CD14-positive monocyte (primary cell): ENCODE measurements around the gene RAB3C. TPM values are rescaled to one million over a fixed set of nuclear protein-coding genes. Genes with fewer than 3 reads are reported as not detected.

Experiments
- DNase-seq, 3 donors: peaks; one replicate each; pipeline ENCODE4 v3.0.0-alpha.2; 2011 to 2022
- H2AFZ ChIP-seq: 2 replicates; pipeline ENCODE4 v1.6.0; 2012; ENCODE audit warnings: mild to moderate bottlenecking, low read depth, low read length, inconsistent platforms; ENCODE audit not compliant: insufficient read depth, poor library complexity, severe bottlenecking
- H3K27ac ChIP-seq, 2 donors: 1 replicate in 1 of 2; 2 replicates in 1 of 2; pipeline ENCODE4 v1.5.1; 2012 to 2013; ENCODE audit warnings: low read length in 2 of 2, control low read depth in 1 of 2, inconsistent platforms in 1 of 2, low read depth in 1 of 2, mild to moderate bottlenecking in 1 of 2
- H3K27me3 ChIP-seq, 2 donors: one replicate each; pipeline versions ENCODE4 v1.6.0 to v1.6.1; 2011 to 2013; ENCODE audit warnings: low read length in 2 of 2; ENCODE audit not compliant: control insufficient read depth in 2 of 2, insufficient read depth in 2 of 2
- H3K36me3 ChIP-seq, 2 donors: replicated peaks in 1 of 2; 1 replicate in 1 of 2; 2 replicates in 1 of 2; pipeline versions ENCODE4 v1.5.1 to v1.6.1; 2012 to 2013; ENCODE audit warnings: low read length in 2 of 2, control low read depth in 1 of 2, inconsistent platforms in 1 of 2, mild to moderate bottlenecking in 1 of 2; ENCODE audit not compliant: insufficient read depth in 2 of 2, control insufficient read depth in 1 of 2
- H3K4me1 ChIP-seq, 2 donors: 1 replicate in 1 of 2; 2 replicates in 1 of 2; pipeline versions ENCODE4 v1.5.1 to v1.6.1; 2012 to 2013; ENCODE audit warnings: low read length in 2 of 2, control low read depth in 1 of 2, inconsistent platforms in 1 of 2, mild to moderate bottlenecking in 1 of 2, moderate library complexity in 1 of 2; ENCODE audit not compliant: insufficient read depth in 2 of 2, control insufficient read depth in 1 of 2
- H3K4me2 ChIP-seq: replicated peaks from 2 replicates; pipeline ENCODE3; 2012; ENCODE audit warnings: low read length, moderate library complexity, mild to moderate bottlenecking; ENCODE audit not compliant: poor library complexity, severe bottlenecking; ENCODE audit errors: extremely low read depth
- H3K4me3 ChIP-seq, 3 experiments: fragments of 200-600 bp in 1 of 3; sonication (generic) in 1 of 3; replicated peaks in 1 of 3; 1 replicate in 2 of 3; 2 replicates in 1 of 3; pipeline ENCODE4 v1.5.1; 2011 to 2013; ENCODE audit warnings: low read length in 3 of 3, mild to moderate bottlenecking in 3 of 3, control low read depth in 2 of 3, low read depth in 2 of 3, inconsistent platforms in 1 of 3, moderate library complexity in 1 of 3
- H3K79me2 ChIP-seq: 2 replicates; pipeline ENCODE4 v1.6.0; 2012; ENCODE audit warnings: mild to moderate bottlenecking, control low read depth, inconsistent platforms, low read length, moderate library complexity; ENCODE audit not compliant: insufficient read depth
- H3K9ac ChIP-seq: 2 replicates; pipeline ENCODE4 v1.6.0; 2017; ENCODE audit warnings: low read length, mild to moderate bottlenecking; ENCODE audit not compliant: insufficient read depth, poor library complexity, severe bottlenecking
- H3K9me3 ChIP-seq, 2 donors: replicated peaks in 1 of 2; 1 replicate in 1 of 2; 2 replicates in 1 of 2; pipeline versions ENCODE4 v1.5.1 to v1.6.1; 2012 to 2013; ENCODE audit warnings: low read length in 2 of 2, control low read depth in 1 of 2; ENCODE audit not compliant: control insufficient read depth in 1 of 2, insufficient read depth in 1 of 2
- H4K20me1 ChIP-seq: 2 replicates; pipeline ENCODE4 v1.6.0; 2012; ENCODE audit warnings: mild to moderate bottlenecking, low read length, control low read depth, moderate library complexity; ENCODE audit not compliant: insufficient read depth
- H3K27ac Mint-ChIP-seq, 7 donors: one replicate each; pipeline ENCODE4 v1.8.0; 2020; ENCODE audit warnings: mild to moderate bottlenecking in 7 of 7, mixed read lengths in 7 of 7, moderate library complexity in 6 of 7, inconsistent platforms in 2 of 7
- H3K27me3 Mint-ChIP-seq, 3 donors: one replicate each; pipeline ENCODE4 v1.8.0; 2021 to 2022; ENCODE audit warnings: low read depth in 3 of 3, mild to moderate bottlenecking in 3 of 3, mixed read lengths in 3 of 3, moderate library complexity in 3 of 3, inconsistent platforms in 1 of 3
- H3K36me3 Mint-ChIP-seq, 2 donors: one replicate each; pipeline ENCODE4 v1.8.0; 2020; ENCODE audit warnings: mixed read lengths in 2 of 2, inconsistent platforms in 1 of 2, mild to moderate bottlenecking in 1 of 2
- H3K4me1 Mint-ChIP-seq: one replicate; pipeline ENCODE4 v1.8.0; 2020; ENCODE audit warnings: mild to moderate bottlenecking, mixed read lengths
- H3K4me3 Mint-ChIP-seq, 2 donors: one replicate each; pipeline ENCODE4 v1.8.0; 2020; ENCODE audit warnings: mild to moderate bottlenecking in 2 of 2, mixed read lengths in 2 of 2, moderate library complexity in 1 of 2
- H3K9me3 Mint-ChIP-seq, 7 donors: one replicate each; pipeline ENCODE4 v1.8.0; 2020 to 2022; ENCODE audit warnings: mixed read lengths in 7 of 7, mild to moderate bottlenecking in 6 of 7, moderate library complexity in 6 of 7, inconsistent platforms in 2 of 7
- CTCF ChIP-seq: fragments of 200-600 bp; IDR thresholded peaks from one replicate; pipeline ENCODE4 v1.8.0; 2022; ENCODE audit warnings: antibody characterized with exemption, mild to moderate bottlenecking
- WGBS: methylation state at CpG from one replicate; pipeline ENCODE4 v1.1.5; 2013; ENCODE audit warnings: missing lambda C conversion rate; ENCODE audit not compliant: insufficient coverage; 5-methylcytosine and 5-hydroxymethylcytosine counted together
- intact Hi-C, 2 donors: fragments of 100-400 bp; cut with micrococcal nuclease; formaldehyde crosslinking; loops; one replicate each; pipeline versions ENCODE4 v1.15.0 to v1.15.1; 2023
- polyA plus RNA-seq, 3 donors: library from polyadenylated mRNA; depleted of rRNA in 1 of 3; unstranded in 2 of 3; stranded (reverse) in 1 of 3; fragments of 300-500 nt in 2 of 3; fragments of >200 nt in 1 of 3; fragmentation: Illumina TruSeq in 2 of 3; gene quantifications; 1 replicate in 2 of 3; 2 replicates in 1 of 3; pipeline ENCODE4 v1.2.3, GENCODE V29; 2012 to 2021

RAB3C gene
- polyA plus RNA-seq, 3 donors = under 0.01 to 0.81 TPM; not detected in 1

- H3K9me3 Mint-ChIP-seq = no peaks in the 10 kb centered on the region
- H4K20me1 ChIP-seq = no peaks in the 10 kb centered on the region
- no peak overlapping the region for H3K4me3 Mint-ChIP-seq
- H3K9ac ChIP-seq = no peak overlapping the region
- no peaks in the 10 kb centered on the region for H3K36me3 Mint-ChIP-seq
- no peak overlapping the region for H3K27ac Mint-ChIP-seq
- H3K4me1 ChIP-seq = no peaks in the 10 kb centered on the region
- peaks cover 0 to 2% (median 0%) of the 10 kb centered on the region in 3 donors for H3K27me3 Mint-ChIP-seq
- no peaks in the 10 kb centered on the region for H3K9me3 ChIP-seq
- DNase-seq = no peak
- H3K4me1 Mint-ChIP-seq = no peaks in the 10 kb centered on the region
- H2AFZ ChIP-seq = no peak overlapping the region
- intact Hi-C loops = loop anchor here (10.0 kb wide), 2 partner anchors 106 to 276 kb away; no protein-coding TSS in a partner anchor
- H3K79me2 ChIP-seq = no peaks in the 10 kb centered on the region
- no peaks in the 10 kb centered on the region for H3K27me3 ChIP-seq
- TF ChIP-seq CTCF = no peak
- no peak overlapping the region for H3K4me2 ChIP-seq
- no peak overlapping the region for H3K27ac ChIP-seq
- no peak overlapping the region for H3K4me3 ChIP-seq
- H3K36me3 ChIP-seq = no peaks in the 10 kb centered on the region
Observed at GRCh38 chr5:58898538-58898937, 315.7 kb downstream of the RAB3C start.

- Histone ChIP-seq H3K9ac (no peak overlapping the region), H3K4me1 (no peaks in the 10 kb centered on the region), H3K4me3 (no peak overlapping the region), H3K9me3 (peaks cover 0 to 2% of the 10 kb centered on the region in 2 donors), H3K27ac (no peak overlapping the region), H3K27me3 (no peaks in the 10 kb centered on the region), H2AFZ (no peak overlapping the region), H3K36me3 (no peaks in the 10 kb centered on the region), H3K4me2 (no peak overlapping the region), H3K79me2 (no peaks in the 10 kb centered on the region), H4K20me1 (no peaks in the 10 kb centered on the region)
- intact Hi-C loops = no loop called here
- DNase-seq = no peak
- peaks cover 0 to 2% (median 0%) of the 10 kb centered on the region in 7 donors for H3K9me3 Mint-ChIP-seq
- no peaks in the 10 kb centered on the region for H3K4me1 Mint-ChIP-seq
- H3K27me3 Mint-ChIP-seq = peaks cover 0 to 2% (median 0%) of the 10 kb centered on the region in 3 donors
- no peak for TF ChIP-seq CTCF
- no peak overlapping the region for H3K4me3 Mint-ChIP-seq
- no peaks in the 10 kb centered on the region for H3K36me3 Mint-ChIP-seq
- H3K27ac Mint-ChIP-seq = no peak overlapping the region
- WGBS = 89% methylated on average over 9 of the region's 11 CpGs
Observed at GRCh38 chr5:58901271-58901670, 318.4 kb downstream of the RAB3C start.
